PC-3 (cell line): ENCODE results near the gene CEBPA. TPM values are rescaled to one million over a fixed set of nuclear protein-coding genes. Genes with fewer than 3 reads are reported as not detected.
A peak's percentile ranks its signal among the peaks of the same experiment; 100 is the strongest.

Experiments used
- ATAC-seq: fragments of 200-7000 bp; cut with Tn5 transposase; 2 replicates; pipeline ENCODE4 v1.9.1; 2020; ENCODE audit warnings: mild to moderate bottlenecking, moderate library complexity
- BruUV-seq: library from RNA; stranded (reverse); fragments of 400-500 nt; replicated peaks from 2 replicates; lab custom pipeline; 2021; lab: Mats Ljungman, UMichigan
- CTCF ChIA-PET: fragments of 300-600 bp; sonication (Branson Sonifier 250); formaldehyde crosslinking; loops from one replicate; lab custom pipeline; 2022; ENCODE audit warnings: antibody characterized with exemption; lab: Charles Lee
- POLR2A ChIA-PET: fragments of 300-600 bp; sonication (Branson Sonifier 250); formaldehyde crosslinking; loops from one replicate; lab custom pipeline; 2022; ENCODE audit warnings: antibody characterized with exemption; ENCODE audit not compliant: unreplicated experiment; lab: Charles Lee
- DNase-seq: peaks from one replicate; pipeline ENCODE4 v3.0.0-alpha.2; 2015
- H2AFZ ChIP-seq: fragments of 300-600 bp; sonication (generic); 2 replicates; pipeline ENCODE4 v1.6.0; 2016; ENCODE audit warnings: antibody characterized with exemption, low read length
- H3F3A ChIP-seq: fragments of 300-600 bp; sonication (generic); one replicate; pipeline ENCODE4 v1.6.0; 2017; ENCODE audit warnings: antibody characterized with exemption, low read length, control low read depth, mild to moderate bottlenecking; ENCODE audit not compliant: unreplicated experiment
- H3K27ac ChIP-seq: fragments of 300-600 bp; sonication (generic); 2 replicates; pipeline ENCODE4 v1.5.1; 2016; ENCODE audit warnings: mild to moderate bottlenecking, low read length
- H3K27me3 ChIP-seq: fragments of 300-600 bp; sonication (generic); 2 replicates; pipeline ENCODE4 v1.6.1; 2016; ENCODE audit warnings: low read length, mixed read lengths
- H3K36me3 ChIP-seq: fragments of 300-600 bp; sonication (generic); 2 replicates; pipeline ENCODE4 v1.6.1; 2016; ENCODE audit warnings: low read depth, mixed run types, low read length, mixed read lengths
- H3K4me1 ChIP-seq: fragments of 300-600 bp; sonication (generic); 2 replicates; pipeline ENCODE4 v1.5.1; 2016; ENCODE audit warnings: low read length; ENCODE audit not compliant: insufficient read depth
- H3K4me2 ChIP-seq: fragments of 300-600 bp; sonication (generic); 2 replicates; pipeline ENCODE4 v1.6.0; 2016; ENCODE audit warnings: low read length
- H3K4me3 ChIP-seq: fragments of 300-600 bp; sonication (generic); 2 replicates; pipeline ENCODE4 v1.5.1; 2016; ENCODE audit warnings: mild to moderate bottlenecking, low read length, mixed read lengths
- H3K79me2 ChIP-seq: fragments of 300-600 bp; sonication (generic); 2 replicates; pipeline ENCODE4 v1.6.1; 2017; ENCODE audit warnings: low read length, mixed read lengths
- H3K9ac ChIP-seq: fragments of 300-600 bp; sonication (generic); 2 replicates; pipeline ENCODE4 v1.6.0; 2016; ENCODE audit warnings: mild to moderate bottlenecking, low read length
- H3K9me2 ChIP-seq: fragments of 300-600 bp; sonication (generic); replicated peaks from 2 replicates; pipeline ENCODE4 v1.6.1; 2016; ENCODE audit warnings: mixed run types, low read length, mixed read lengths
- H3K9me3 ChIP-seq: fragments of 300-600 bp; sonication (generic); 2 replicates; pipeline ENCODE4 v1.6.1; 2016; ENCODE audit warnings: low read length, mixed read lengths
- H4K20me1 ChIP-seq: fragments of 300-600 bp; sonication (generic); 2 replicates; pipeline ENCODE4 v1.6.1; 2016; ENCODE audit warnings: low read length, mixed read lengths
- EZH2 ChIP-seq: fragments of 300-600 bp; sonication (generic); IDR thresholded peaks from one replicate; pipeline ENCODE4 v1.6.1; 2017; ENCODE audit warnings: antibody characterized with exemption, mild to moderate bottlenecking, low read length; ENCODE audit not compliant: unreplicated experiment
- EZH2phosphoT487 ChIP-seq: fragments of 300-600 bp; sonication (generic); IDR thresholded peaks from 2 replicates; pipeline ENCODE4 v1.6.1; 2018; ENCODE audit warnings: mild to moderate bottlenecking, antibody characterized with exemption, low read length, borderline replicate concordance
- intact Hi-C: fragments of 100-400 bp; cut with micrococcal nuclease; formaldehyde crosslinking; loops from 2 replicates; pipeline ENCODE4 v1.9.0; 2023
- total RNA-seq: library from RNA; depleted of rRNA; stranded (reverse); fragments of >200 nt; gene quantifications from 2 replicates; pipeline ENCODE4 v1.2.3, GENCODE V29; 2014
- TF ChIP-seq, protein P1 (sequence below): fragments of 300-600 bp; sonication (generic); conservative IDR thresholded peaks from 2 replicates; pipeline ENCODE4 v1.5.1; 2017; ENCODE audit warnings: antibody characterized with exemption, low read depth, mild to moderate bottlenecking, low read length

The CEBPA gene
- total RNA-seq, 1 experiment from 2014 or later: 2.9 TPM

GRCh38 chr19:33294058-33294798 lies 8.1 kb downstream of the CEBPA start:
- TF ChIP-seq EZH2: no peak
- TF ChIP-seq, protein P1, sequence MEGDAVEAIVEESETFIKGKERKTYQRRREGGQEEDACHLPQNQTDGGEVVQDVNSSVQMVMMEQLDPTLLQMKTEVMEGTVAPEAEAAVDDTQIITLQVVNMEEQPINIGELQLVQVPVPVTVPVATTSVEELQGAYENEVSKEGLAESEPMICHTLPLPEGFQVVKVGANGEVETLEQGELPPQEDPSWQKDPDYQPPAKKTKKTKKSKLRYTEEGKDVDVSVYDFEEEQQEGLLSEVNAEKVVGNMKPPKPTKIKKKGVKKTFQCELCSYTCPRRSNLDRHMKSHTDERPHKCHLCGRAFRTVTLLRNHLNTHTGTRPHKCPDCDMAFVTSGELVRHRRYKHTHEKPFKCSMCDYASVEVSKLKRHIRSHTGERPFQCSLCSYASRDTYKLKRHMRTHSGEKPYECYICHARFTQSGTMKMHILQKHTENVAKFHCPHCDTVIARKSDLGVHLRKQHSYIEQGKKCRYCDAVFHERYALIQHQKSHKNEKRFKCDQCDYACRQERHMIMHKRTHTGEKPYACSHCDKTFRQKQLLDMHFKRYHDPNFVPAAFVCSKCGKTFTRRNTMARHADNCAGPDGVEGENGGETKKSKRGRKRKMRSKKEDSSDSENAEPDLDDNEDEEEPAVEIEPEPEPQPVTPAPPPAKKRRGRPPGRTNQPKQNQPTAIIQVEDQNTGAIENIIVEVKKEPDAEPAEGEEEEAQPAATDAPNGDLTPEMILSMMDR: no peak
- no peak for TF ChIP-seq EZH2phosphoT487
- Histone ChIP-seq H3K9ac (no peak overlapping the region), H3K4me1 (peaks cover 43% of the 10 kb centered on the region), H3F3A (peaks cover 3% of the 10 kb centered on the region), H3K9me2 (no peaks in the 10 kb centered on the region), H2AFZ (no peak overlapping the region), H3K9me3 (no peaks in the 10 kb centered on the region), H3K27ac (no peak overlapping the region), H3K36me3 (no peaks in the 10 kb centered on the region), H3K4me3 (no peak overlapping the region), H4K20me1 (no peaks in the 10 kb centered on the region), H3K4me2 (peak overlapping the region; percentile 79), H3K27me3 (no peaks in the 10 kb centered on the region), H3K79me2 (no peaks in the 10 kb centered on the region)
- BruUV-seq: no TSS peak
- POLR2A ChIA-PET: no interaction called here
- CTCF ChIA-PET: no interaction called here
- intact Hi-C loops: loop anchor here (10.0 kb wide), 1 partner anchor 49 kb away; no protein-coding TSS in a partner anchor
- no peak for DNase-seq
- ATAC-seq: no peak

DNA sequence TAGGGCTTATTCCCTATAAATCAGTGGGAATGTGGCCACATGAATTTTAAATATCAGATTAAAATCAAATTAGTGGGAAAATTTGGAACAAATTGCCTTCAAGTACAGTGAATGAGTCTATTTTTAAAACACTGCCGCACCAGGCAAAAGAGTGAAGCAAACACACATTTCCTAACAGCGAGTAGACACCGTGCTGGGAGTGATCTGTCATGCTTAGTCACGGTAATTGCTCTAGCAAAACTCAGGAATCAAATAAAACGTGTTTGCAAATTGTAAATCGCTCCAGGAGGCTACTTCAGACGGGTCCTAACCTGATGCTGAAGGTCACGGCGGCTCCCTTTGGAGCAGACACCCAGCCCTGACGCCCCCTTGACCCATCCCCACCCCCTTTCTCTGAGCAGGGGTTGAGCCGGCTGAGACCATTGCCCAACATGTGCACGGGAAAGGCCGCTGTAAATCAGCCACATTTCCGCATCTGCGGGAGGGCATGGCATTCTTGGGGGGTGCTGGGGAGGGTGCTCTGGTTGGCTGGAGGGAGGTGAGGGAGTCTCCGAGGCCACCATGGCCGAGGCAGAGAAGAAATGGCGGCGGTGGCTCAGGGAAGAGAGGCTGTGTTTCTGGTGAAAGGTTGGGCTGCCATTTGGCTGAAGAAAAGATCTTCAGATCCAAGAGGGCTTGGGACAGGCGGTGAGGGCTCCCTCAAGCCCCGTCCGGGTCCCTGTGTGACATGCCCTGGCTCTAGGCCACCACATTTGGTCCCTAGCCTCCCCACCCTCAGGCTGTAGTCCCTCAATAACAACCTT lies 8.9 kb downstream of the CEBPA start:
- BruUV-seq: no TSS peak
- POLR2A ChIA-PET: no interaction called here
- Histone ChIP-seq H3F3A (peaks cover 3% of the 10 kb centered on the region), H3K27me3 (no peaks in the 10 kb centered on the region), H3K79me2 (no peaks in the 10 kb centered on the region), H3K27ac (peak overlapping the region; percentile 86), H3K4me2 (peak overlapping the region; percentile 79), H3K4me3 (peak overlapping the region; percentile 43), H3K9me3 (no peaks in the 10 kb centered on the region), H3K36me3 (no peaks in the 10 kb centered on the region), H3K9me2 (no peaks in the 10 kb centered on the region), H4K20me1 (no peaks in the 10 kb centered on the region), H3K9ac (peak overlapping the region; percentile 32; the same call in 1 of the 2 replicates), H2AFZ (peak overlapping the region; percentile 68), H3K4me1 (peaks cover 43% of the 10 kb centered on the region)
- intact Hi-C loops: loop anchor here (10.0 kb wide), 1 partner anchor 49 kb away; no protein-coding TSS in a partner anchor
- ATAC-seq: peak; percentile 84
- TF ChIP-seq EZH2phosphoT487 (no peak), EZH2 (no peak)
- TF ChIP-seq, protein P1: no peak
- CTCF ChIA-PET: no interaction called here
- peak; percentile 75 for DNase-seq
